HCT116 (cell line): ENCODE data around the gene SOCS4. TPM values are rescaled to one million over a fixed set of nuclear protein-coding genes. Genes with fewer than 3 reads are reported as not detected.

Source experiments
- ATAC-seq: fragments of 200-7000 bp; cut with Tn5 transposase; 2 replicates; pipeline ENCODE4 v1.9.1; 2020; ENCODE audit warnings: mild to moderate bottlenecking, moderate library complexity
- BruUV-seq: library from RNA; stranded (reverse); fragments of 400-500 nt; replicated peaks from 2 replicates; lab custom pipeline; 2021; lab: Mats Ljungman, UMichigan
- CTCF ChIA-PET: fragments of 300-600 bp; sonication (Branson Sonifier 250); formaldehyde crosslinking; loops from one replicate; lab custom pipeline; 2021; ENCODE audit warnings: antibody characterized with exemption; lab: Charles Lee
- POLR2A ChIA-PET: fragments of 300-600, 350-600 bp; sonication (Branson Sonifier 250); formaldehyde crosslinking; loops from one replicate; lab custom pipeline; 2021; ENCODE audit warnings: antibody characterized with exemption; lab: Charles Lee
- RAD21 ChIA-PET, 2 experiments: fragments of 300-600 bp; sonication (Branson Sonifier 250); formaldehyde crosslinking; loops; one replicate each; lab custom pipeline; 2023; ENCODE audit warnings: low total read pairs in 2 of 2; ENCODE audit not compliant: uncharacterized antibody in 2 of 2, unreplicated experiment in 2 of 2, low non-redundant PET in 1 of 2; lab: Charles Lee
- DNase-seq: peaks from one replicate; pipeline ENCODE4 v3.0.0-alpha.2; 2010; ENCODE audit warnings: low read depth, low spot score
- H2AFZ ChIP-seq: fragments of 200-600 bp; shearing (Covaris generic), sonication (generic); 2 replicates; pipeline ENCODE4 v1.6.1; 2017; ENCODE audit warnings: low read depth, mixed run types, mixed read lengths, antibody characterized with exemption, low read length; ENCODE audit not compliant: poor library complexity, severe bottlenecking
- H3K27ac ChIP-seq: 2 replicates; pipeline ENCODE4 v1.5.1; 2012; ENCODE audit warnings: low read depth, low read length
- H3K27me3 ChIP-seq: fragments of 200-600 bp; sonication (generic); 2 replicates; pipeline ENCODE4 v1.6.1; 2016; ENCODE audit warnings: mixed run types, low read length, mixed read lengths; ENCODE audit not compliant: insufficient read depth
- H3K36me3 ChIP-seq, 2 experiments: fragments of 200-500 bp in 1 of 2; fragments of 200-600 bp in 1 of 2; sonication (Bioruptor generic) in 1 of 2; sonication (generic) in 1 of 2; 2 replicates each; pipeline versions ENCODE4 v1.5.1 to v1.6.1; 2014 to 2016; ENCODE audit warnings: low read length in 2 of 2, inconsistent platforms in 1 of 2, mixed read lengths in 1 of 2, mixed run types in 1 of 2; ENCODE audit not compliant: insufficient read depth in 2 of 2, control insufficient read depth in 1 of 2
- H3K4me1 ChIP-seq, 2 experiments: fragments of 200-600 bp in 1 of 2; sonication (generic) in 1 of 2; 2 replicates each; pipeline versions ENCODE4 v1.5.1 to v1.6.1; 2012 to 2017; ENCODE audit warnings: low read length in 2 of 2, inconsistent platforms in 1 of 2, mild to moderate bottlenecking in 1 of 2, mixed read lengths in 1 of 2, mixed run types in 1 of 2, moderate library complexity in 1 of 2; ENCODE audit not compliant: insufficient read depth in 2 of 2, control insufficient read depth in 1 of 2
- H3K4me2 ChIP-seq: fragments of 200-600 bp; sonication (generic); 2 replicates; pipeline ENCODE4 v1.6.1; 2017; ENCODE audit warnings: mixed run types, low read length, mixed read lengths
- H3K4me3 ChIP-seq, 2 experiments: fragments of 200-600 bp in 1 of 2; sonication (generic) in 1 of 2; replicated peaks in 1 of 2; 2 replicates each; pipeline ENCODE4 v1.5.1; 2011 to 2016; ENCODE audit warnings: low read length in 2 of 2, control low read depth in 1 of 2, low read depth in 1 of 2, mild to moderate bottlenecking in 1 of 2, mixed read lengths in 1 of 2, mixed run types in 1 of 2
- H3K79me2 ChIP-seq: fragments of 200-600 bp; sonication (generic); 2 replicates; pipeline ENCODE4 v1.6.1; 2017; ENCODE audit warnings: mild to moderate bottlenecking, mixed run types, low read length, moderate library complexity, mixed read lengths; ENCODE audit not compliant: insufficient read depth
- H3K9ac ChIP-seq: fragments of 200-600 bp; sonication (generic); 2 replicates; pipeline ENCODE4 v1.6.1; 2016; ENCODE audit warnings: low read length, mixed read lengths
- H3K9me2 ChIP-seq: fragments of 200-600 bp; sonication (generic), shearing (Covaris generic); 2 replicates; pipeline ENCODE4 v1.6.1; 2017; ENCODE audit warnings: mixed run types, mild to moderate bottlenecking, moderate library complexity; ENCODE audit not compliant: insufficient read depth
- H3K9me3 ChIP-seq, 2 experiments: fragments of 200-500 bp in 1 of 2; fragments of 200-600 bp in 1 of 2; sonication (Bioruptor generic) in 1 of 2; sonication (generic) in 1 of 2; 2 replicates each; pipeline ENCODE4 v1.6.1; 2014 to 2017; ENCODE audit warnings: low read length in 2 of 2, mixed read lengths in 2 of 2, inconsistent platforms in 1 of 2, low read depth in 1 of 2, mild to moderate bottlenecking in 1 of 2, mixed run types in 1 of 2, moderate library complexity in 1 of 2; ENCODE audit not compliant: control insufficient read depth in 1 of 2, insufficient read depth in 1 of 2
- H4K20me1 ChIP-seq: fragments of 200-600 bp; sonication (generic), shearing (Covaris generic); 2 replicates; pipeline ENCODE4 v1.6.1; 2017; ENCODE audit warnings: mixed run types, mild to moderate bottlenecking, moderate library complexity; ENCODE audit not compliant: insufficient read depth
- EZH2 ChIP-seq: fragments of 200-600 bp; sonication (generic); IDR thresholded peaks from 2 replicates; pipeline ENCODE4 v1.6.1; 2017; ENCODE audit warnings: antibody characterized with exemption, mixed run types
- EZH2phosphoT487 ChIP-seq: fragments of 200-600 bp; IDR thresholded peaks from 2 replicates; pipeline ENCODE4 v1.6.1; 2018; ENCODE audit warnings: antibody characterized with exemption, borderline replicate concordance
- FOSL1 ChIP-seq: IDR thresholded peaks from 2 replicates; pipeline ENCODE4 v1.6.1; 2012; ENCODE audit warnings: low read depth
- JUND ChIP-seq: IDR thresholded peaks from 2 replicates; pipeline ENCODE4 v1.6.1; 2012
- MAX ChIP-seq: IDR thresholded peaks from 2 replicates; pipeline ENCODE4 v1.6.1; 2012
- RAD21 ChIP-seq: IDR thresholded peaks from 2 replicates; pipeline ENCODE4 v1.6.1; 2012; ENCODE audit warnings: low read depth, mild to moderate bottlenecking
- SIN3A ChIP-seq: IDR thresholded peaks from 2 replicates; pipeline ENCODE4 v1.6.1; 2012; ENCODE audit warnings: low read depth
- SRF ChIP-seq: IDR thresholded peaks from 2 replicates; pipeline ENCODE4 v1.6.1; 2012; ENCODE audit warnings: low read depth
- ZBTB33 ChIP-seq: IDR thresholded peaks from 2 replicates; pipeline ENCODE4 v1.6.1; 2011; ENCODE audit warnings: mild to moderate bottlenecking, low read length, moderate library complexity; ENCODE audit not compliant: insufficient replicate concordance; ENCODE audit errors: extremely low read depth
- ZFX ChIP-seq: fragments of 450-650 bp; IDR thresholded peaks from 2 replicates; pipeline ENCODE4 v1.6.1; 2017
- intact Hi-C: fragments of 100-400 bp; cut with micrococcal nuclease; formaldehyde crosslinking; loops from 2 replicates; pipeline ENCODE4 v1.10.0; 2022
- total RNA-seq: library from RNA; stranded (reverse); gene quantifications from one replicate; pipeline ENCODE4 v1.2.1, GENCODE V29; 2021; ENCODE audit not compliant: unreplicated experiment
- TF ChIP-seq, protein P1 (sequence below): IDR thresholded peaks from 2 replicates; pipeline ENCODE4 v1.6.1; 2012
- TF ChIP-seq, protein P2 (sequence below): IDR thresholded peaks from 2 replicates; pipeline ENCODE4 v1.6.1; 2012; ENCODE audit warnings: low read depth
- TF ChIP-seq, protein P3 (sequence below), 3 experiments: fragments of 200-600 bp in 1 of 3; sonication (generic) in 1 of 3; IDR thresholded peaks in 2 of 3; conservative IDR thresholded peaks in 1 of 3; 2 replicates each; pipeline ENCODE4 v1.5.1; 2012 to 2017; ENCODE audit warnings: low read depth in 2 of 3, low read length in 2 of 3, antibody characterized with exemption in 1 of 3, borderline replicate concordance in 1 of 3, control low read depth in 1 of 3, mild to moderate bottlenecking in 1 of 3, mixed read lengths in 1 of 3, mixed run types in 1 of 3, moderate library complexity in 1 of 3; ENCODE audit not compliant: insufficient read depth in 1 of 3

The SOCS4 gene
- total RNA-seq, 1 experiment from 2014 or later: 23.7 TPM

DNA sequence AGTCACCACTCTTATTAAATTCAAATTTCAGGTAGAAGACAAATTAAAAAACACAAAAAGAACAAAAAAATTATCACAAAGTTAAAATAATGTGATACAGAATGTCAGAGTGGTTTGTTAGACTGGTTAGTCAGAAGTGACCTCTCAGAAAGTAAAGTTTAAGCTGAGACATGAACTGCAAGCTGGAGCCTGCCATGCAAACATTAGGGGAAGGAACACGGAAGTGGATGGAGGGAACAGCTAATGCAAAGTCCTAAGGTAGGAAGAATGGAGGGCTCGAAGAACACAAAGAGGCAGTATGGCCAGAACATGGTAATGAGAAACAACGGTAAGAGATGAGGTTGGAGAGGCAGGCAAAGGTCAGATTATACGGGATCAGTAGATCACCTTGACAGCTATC lies 41.9 kb upstream of the SOCS4 start:
- Histone ChIP-seq H3K27ac (no peak overlapping the region), H3K79me2 (no peaks in the 10 kb centered on the region), H3K9me3 (no peaks in the 10 kb centered on the region), H3K4me3 (no peak overlapping the region), H3K36me3 (peaks cover 24% of the 10 kb centered on the region in 2 experiments), H3K9ac (no peak overlapping the region), H3K4me1 (no peaks in the 10 kb centered on the region), H3K9me2 (no peaks in the 10 kb centered on the region), H2AFZ (no peak overlapping the region), H3K4me2 (no peak overlapping the region), H3K27me3 (no peaks in the 10 kb centered on the region), H4K20me1 (0 out of 2 replicates have a peak, but pooled peaks cover 5% of the 10 kb centered on the region)
- POLR2A ChIA-PET: no interaction called here
- no TSS peak for BruUV-seq
- RAD21 ChIA-PET: no interaction called here
- ATAC-seq: no peak
- CTCF ChIA-PET: no interaction called here
- intact Hi-C loops: no loop called here
- DNase-seq: no peak
- no peak for TF ChIP-seq SIN3A

DNA sequence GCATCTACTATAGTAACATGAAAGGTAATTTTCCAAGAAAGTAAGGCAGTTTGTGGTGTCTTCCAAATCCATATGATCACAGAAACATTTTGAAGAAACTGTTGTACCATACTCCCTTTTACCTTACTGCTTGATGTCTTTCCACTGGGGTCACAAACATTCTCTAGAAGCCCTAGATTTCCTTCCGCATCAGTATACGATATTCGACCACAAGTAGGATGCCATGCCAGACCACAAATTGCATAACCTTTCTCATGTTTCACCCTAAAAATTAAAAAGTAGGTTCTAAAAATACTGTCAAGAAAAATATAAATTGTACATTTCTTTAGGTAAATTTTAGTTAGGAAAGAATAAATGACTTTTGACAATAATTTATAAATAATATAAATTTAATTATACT lies 26.7 kb upstream of the SOCS4 start:
- ChIA-PET POLR2A (no interaction called here), RAD21 (no interaction called here)
- TF ChIP-seq JUND (no peak), EZH2phosphoT487 (no peak), FOSL1 (no peak), ZFX (no peak), SRF (no peak), RAD21 (no peak), MAX (no peak), EZH2 (no peak), ZBTB33 (no peak), SIN3A (no peak)
- TF ChIP-seq, protein P1, sequence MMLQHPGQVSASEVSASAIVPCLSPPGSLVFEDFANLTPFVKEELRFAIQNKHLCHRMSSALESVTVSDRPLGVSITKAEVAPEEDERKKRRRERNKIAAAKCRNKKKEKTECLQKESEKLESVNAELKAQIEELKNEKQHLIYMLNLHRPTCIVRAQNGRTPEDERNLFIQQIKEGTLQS: no peak
- TF ChIP-seq, protein P2, sequence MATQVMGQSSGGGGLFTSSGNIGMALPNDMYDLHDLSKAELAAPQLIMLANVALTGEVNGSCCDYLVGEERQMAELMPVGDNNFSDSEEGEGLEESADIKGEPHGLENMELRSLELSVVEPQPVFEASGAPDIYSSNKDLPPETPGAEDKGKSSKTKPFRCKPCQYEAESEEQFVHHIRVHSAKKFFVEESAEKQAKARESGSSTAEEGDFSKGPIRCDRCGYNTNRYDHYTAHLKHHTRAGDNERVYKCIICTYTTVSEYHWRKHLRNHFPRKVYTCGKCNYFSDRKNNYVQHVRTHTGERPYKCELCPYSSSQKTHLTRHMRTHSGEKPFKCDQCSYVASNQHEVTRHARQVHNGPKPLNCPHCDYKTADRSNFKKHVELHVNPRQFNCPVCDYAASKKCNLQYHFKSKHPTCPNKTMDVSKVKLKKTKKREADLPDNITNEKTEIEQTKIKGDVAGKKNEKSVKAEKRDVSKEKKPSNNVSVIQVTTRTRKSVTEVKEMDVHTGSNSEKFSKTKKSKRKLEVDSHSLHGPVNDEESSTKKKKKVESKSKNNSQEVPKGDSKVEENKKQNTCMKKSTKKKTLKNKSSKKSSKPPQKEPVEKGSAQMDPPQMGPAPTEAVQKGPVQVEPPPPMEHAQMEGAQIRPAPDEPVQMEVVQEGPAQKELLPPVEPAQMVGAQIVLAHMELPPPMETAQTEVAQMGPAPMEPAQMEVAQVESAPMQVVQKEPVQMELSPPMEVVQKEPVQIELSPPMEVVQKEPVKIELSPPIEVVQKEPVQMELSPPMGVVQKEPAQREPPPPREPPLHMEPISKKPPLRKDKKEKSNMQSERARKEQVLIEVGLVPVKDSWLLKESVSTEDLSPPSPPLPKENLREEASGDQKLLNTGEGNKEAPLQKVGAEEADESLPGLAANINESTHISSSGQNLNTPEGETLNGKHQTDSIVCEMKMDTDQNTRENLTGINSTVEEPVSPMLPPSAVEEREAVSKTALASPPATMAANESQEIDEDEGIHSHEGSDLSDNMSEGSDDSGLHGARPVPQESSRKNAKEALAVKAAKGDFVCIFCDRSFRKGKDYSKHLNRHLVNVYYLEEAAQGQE: no peak
- TF ChIP-seq, protein P3, sequence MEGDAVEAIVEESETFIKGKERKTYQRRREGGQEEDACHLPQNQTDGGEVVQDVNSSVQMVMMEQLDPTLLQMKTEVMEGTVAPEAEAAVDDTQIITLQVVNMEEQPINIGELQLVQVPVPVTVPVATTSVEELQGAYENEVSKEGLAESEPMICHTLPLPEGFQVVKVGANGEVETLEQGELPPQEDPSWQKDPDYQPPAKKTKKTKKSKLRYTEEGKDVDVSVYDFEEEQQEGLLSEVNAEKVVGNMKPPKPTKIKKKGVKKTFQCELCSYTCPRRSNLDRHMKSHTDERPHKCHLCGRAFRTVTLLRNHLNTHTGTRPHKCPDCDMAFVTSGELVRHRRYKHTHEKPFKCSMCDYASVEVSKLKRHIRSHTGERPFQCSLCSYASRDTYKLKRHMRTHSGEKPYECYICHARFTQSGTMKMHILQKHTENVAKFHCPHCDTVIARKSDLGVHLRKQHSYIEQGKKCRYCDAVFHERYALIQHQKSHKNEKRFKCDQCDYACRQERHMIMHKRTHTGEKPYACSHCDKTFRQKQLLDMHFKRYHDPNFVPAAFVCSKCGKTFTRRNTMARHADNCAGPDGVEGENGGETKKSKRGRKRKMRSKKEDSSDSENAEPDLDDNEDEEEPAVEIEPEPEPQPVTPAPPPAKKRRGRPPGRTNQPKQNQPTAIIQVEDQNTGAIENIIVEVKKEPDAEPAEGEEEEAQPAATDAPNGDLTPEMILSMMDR (IDR thresholded peaks at IDR 0.05 in 2 of 3, conservative IDR thresholded peaks at IDR 0.05 in 1 of 3; ENCODE audit: borderline replicate concordance in 1 of 3, insufficient read depth in 1 of 3, low read depth in 2 of 3, low read length in 2 of 3): no peak

More for the DNA sequence above, 26.7 kb upstream of the SOCS4 start:
- CTCF ChIA-PET: no interaction called here
- DNase-seq: no peak
- no peak overlapping the region for H3K4me3 ChIP-seq
- H3K27ac ChIP-seq: no peak overlapping the region
- no peaks in the 10 kb centered on the region for H3K9me3 ChIP-seq
- no peak overlapping the region for H3K9ac ChIP-seq
- no peaks in the 10 kb centered on the region for H3K79me2 ChIP-seq
- intact Hi-C loops: no loop called here
- no peak for ATAC-seq
- no peaks in the 10 kb centered on the region for H4K20me1 ChIP-seq
- peaks cover 16 to 23% of the 10 kb centered on the region in 2 experiments; a peak in 3 of 4 replicates for H3K36me3 ChIP-seq
- H3K9me2 ChIP-seq: no peaks in the 10 kb centered on the region
- H3K4me1 ChIP-seq: no peaks in the 10 kb centered on the region
- no TSS peak for BruUV-seq
- no peak overlapping the region for H3K4me2 ChIP-seq
- H3K27me3 ChIP-seq: no peaks in the 10 kb centered on the region
- no peak overlapping the region for H2AFZ ChIP-seq
